Stomach smooth muscle (tissue), 2 donors: ENCODE data around the gene TMEM47.

Source experiments
- H3K27ac ChIP-seq: one replicate; pipeline ENCODE4 v1.7.0; 2013; ENCODE audit warnings: mild to moderate bottlenecking, low read length, inconsistent platforms
- H3K27me3 ChIP-seq, 2 donors: one replicate each; pipeline ENCODE4 v1.7.0; 2013; ENCODE audit warnings: low read length in 2 of 2; ENCODE audit not compliant: insufficient read depth in 2 of 2, control insufficient read depth in 1 of 2
- H3K36me3 ChIP-seq, 2 donors: one replicate each; pipeline ENCODE4 v1.7.0; 2013; ENCODE audit warnings: low read length in 2 of 2; ENCODE audit not compliant: control insufficient read depth in 2 of 2, insufficient read depth in 2 of 2
- H3K4me1 ChIP-seq: one replicate; pipeline ENCODE4 v1.7.0; 2013; ENCODE audit warnings: low read length; ENCODE audit not compliant: control insufficient read depth, insufficient read depth
- H3K4me3 ChIP-seq, 2 donors: one replicate each; pipeline ENCODE4 v1.7.0; 2013; ENCODE audit warnings: low read length in 2 of 2
- H3K9ac ChIP-seq, 2 donors: one replicate each; pipeline ENCODE4 v1.7.0; 2013; ENCODE audit warnings: low read length in 2 of 2, mild to moderate bottlenecking in 1 of 2
- H3K9me3 ChIP-seq, 2 donors: one replicate each; pipeline ENCODE4 v1.7.0; 2013; ENCODE audit warnings: low read length in 2 of 2; ENCODE audit not compliant: control insufficient read depth in 2 of 2
- donor health status: healthy.
- donor health status: Pancreatic carcinoma.

The TMEM47 gene

DNA sequence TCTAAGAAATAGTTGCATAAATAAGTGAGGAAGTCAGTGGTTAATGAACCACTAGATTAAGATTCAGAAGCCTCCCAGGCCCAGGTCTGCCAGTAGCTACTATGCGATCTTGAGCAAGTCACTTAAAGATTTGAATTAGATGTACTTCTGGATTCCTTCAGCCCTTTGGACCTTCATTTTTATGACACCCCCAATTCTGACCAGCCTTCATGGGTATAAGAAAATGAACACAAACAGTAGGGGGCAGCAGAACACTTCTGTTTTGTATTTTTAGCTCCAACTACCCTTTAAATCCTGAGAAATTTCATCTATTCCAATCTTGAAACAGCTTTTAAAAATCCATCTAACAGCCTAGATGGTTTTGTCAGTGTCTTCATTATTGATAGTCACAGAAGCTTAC is 19.0 kb downstream of the TMEM47 start:
- Histone ChIP-seq H3K4me1 (no peaks in the 10 kb centered on the region), H3K27me3 (no peaks in the 10 kb centered on the region), H3K9me3 (no peaks in the 10 kb centered on the region), H3K4me3 (no peak overlapping the region), H3K36me3 (no peaks in the 10 kb centered on the region), H3K9ac (no peak overlapping the region), H3K27ac (no peak overlapping the region)

DNA sequence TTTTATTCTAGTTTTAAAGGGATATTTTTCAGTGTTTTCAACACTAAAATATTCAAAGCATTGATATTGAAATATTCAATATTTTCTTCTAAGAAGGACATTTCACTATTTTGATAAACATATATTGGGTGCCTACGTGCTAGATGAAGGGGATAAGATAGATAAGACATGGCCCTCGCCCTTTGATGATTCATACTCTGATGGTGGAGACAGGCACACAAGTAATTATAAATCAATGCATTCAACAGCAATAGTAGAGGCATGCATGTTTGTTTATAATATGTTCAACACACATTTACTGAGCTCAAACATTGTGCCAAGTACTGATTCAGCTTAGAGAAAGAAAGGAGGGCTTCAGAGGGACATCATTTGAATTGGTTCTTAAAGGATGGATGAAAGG is 22.7 kb downstream of the TMEM47 start:
- H3K4me3 ChIP-seq: no peak overlapping the region
- no peak overlapping the region for H3K27ac ChIP-seq
- no peaks in the 10 kb centered on the region for H3K36me3 ChIP-seq
- H3K27me3 ChIP-seq: peaks cover 0 to 4% of the 10 kb centered on the region in 2 donors
- H3K4me1 ChIP-seq: no peaks in the 10 kb centered on the region
- H3K9ac ChIP-seq: no peak overlapping the region
- H3K9me3 ChIP-seq: no peaks in the 10 kb centered on the region

DNA sequence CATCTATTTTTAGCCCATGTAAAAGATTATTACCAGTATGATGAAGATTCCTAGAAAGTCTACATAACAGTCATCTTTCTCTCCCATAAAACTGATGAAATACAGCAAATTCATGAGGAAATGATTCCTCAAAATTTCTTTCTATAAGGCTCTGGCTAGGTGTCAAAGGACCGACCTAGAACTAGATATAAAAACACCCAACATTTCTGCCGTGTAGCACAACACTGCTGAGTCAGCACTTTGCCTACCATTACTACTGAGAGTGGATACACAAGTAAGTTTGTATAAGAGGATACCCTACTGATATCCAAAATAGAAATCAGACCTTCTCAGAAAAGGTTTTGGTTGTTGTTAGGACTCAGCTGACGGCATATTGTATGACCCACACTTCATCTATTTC is 24.7 kb downstream of the TMEM47 start:
- Histone ChIP-seq H3K9me3 (no peaks in the 10 kb centered on the region), H3K4me3 (no peak overlapping the region), H3K27ac (no peak overlapping the region), H3K36me3 (no peaks in the 10 kb centered on the region), H3K9ac (no peak overlapping the region), H3K4me1 (no peaks in the 10 kb centered on the region), H3K27me3 (peaks cover 0 to 4% of the 10 kb centered on the region in 2 donors)

DNA sequence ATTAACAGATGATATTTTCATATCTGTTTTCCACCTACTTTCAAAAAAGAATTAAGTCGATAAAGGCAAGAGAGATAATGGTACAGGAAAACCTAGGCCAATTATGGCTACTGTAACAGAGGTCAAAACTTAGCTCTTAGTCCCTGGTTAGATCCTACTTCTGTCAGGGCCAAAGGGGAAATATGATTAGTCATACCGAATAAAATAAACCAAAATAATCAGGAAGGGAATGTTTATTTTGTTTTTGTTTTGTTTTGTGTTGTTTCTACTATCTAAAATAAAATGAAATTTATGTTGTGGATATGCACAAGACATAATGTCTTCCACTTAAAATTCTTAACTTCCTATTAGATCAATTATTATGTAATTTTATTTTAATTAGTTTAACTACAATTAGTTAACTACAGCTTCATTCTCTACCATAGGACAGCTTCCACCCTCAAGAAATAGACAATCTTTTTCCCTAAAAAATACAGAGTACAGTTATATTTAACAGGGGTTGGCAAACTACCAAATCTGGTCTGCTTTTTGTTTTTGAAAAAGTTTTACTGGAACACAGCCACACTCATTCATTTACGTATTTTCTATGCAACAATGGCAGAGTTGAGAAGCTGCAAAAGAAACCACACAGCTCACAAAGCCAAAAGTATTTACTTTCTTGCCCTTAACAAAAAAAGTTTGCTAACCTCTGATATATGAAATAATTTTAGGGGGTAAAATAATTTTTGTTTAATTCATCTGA is 25.4 kb downstream of the TMEM47 start:
- no peak overlapping the region for H3K9ac ChIP-seq
- H3K4me1 ChIP-seq: no peaks in the 10 kb centered on the region
- no peak overlapping the region for H3K27ac ChIP-seq
- no peak overlapping the region for H3K4me3 ChIP-seq
- H3K27me3 ChIP-seq: peaks cover 0 to 4% of the 10 kb centered on the region in 2 donors
- no peaks in the 10 kb centered on the region for H3K36me3 ChIP-seq
- H3K9me3 ChIP-seq: no peaks in the 10 kb centered on the region

DNA sequence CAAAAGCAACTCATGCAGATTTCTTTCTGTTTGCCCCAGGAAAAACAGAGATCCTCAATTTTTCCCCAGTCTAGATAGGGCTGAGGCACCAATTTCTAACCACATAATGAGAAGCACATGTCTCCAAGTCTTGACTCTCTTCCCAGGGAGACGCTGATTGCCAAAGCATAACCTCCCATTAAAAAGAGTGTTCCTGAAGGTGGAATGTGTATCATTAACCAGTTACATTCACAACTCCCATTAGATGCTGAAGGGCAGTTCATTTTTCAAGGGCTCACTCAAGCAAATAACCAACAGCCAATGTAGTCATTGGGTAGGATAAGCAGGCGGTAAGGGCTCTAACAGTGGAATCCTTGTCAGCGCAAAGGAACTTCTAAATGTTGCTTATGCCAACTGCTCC is 27.5 kb downstream of the TMEM47 start:
- Histone ChIP-seq H3K4me3 (no peak overlapping the region), H3K27ac (no peak overlapping the region), H3K9ac (no peak overlapping the region), H3K9me3 (no peaks in the 10 kb centered on the region), H3K36me3 (no peaks in the 10 kb centered on the region), H3K4me1 (no peaks in the 10 kb centered on the region), H3K27me3 (peaks cover 0 to 4% of the 10 kb centered on the region in 2 donors)

DNA sequence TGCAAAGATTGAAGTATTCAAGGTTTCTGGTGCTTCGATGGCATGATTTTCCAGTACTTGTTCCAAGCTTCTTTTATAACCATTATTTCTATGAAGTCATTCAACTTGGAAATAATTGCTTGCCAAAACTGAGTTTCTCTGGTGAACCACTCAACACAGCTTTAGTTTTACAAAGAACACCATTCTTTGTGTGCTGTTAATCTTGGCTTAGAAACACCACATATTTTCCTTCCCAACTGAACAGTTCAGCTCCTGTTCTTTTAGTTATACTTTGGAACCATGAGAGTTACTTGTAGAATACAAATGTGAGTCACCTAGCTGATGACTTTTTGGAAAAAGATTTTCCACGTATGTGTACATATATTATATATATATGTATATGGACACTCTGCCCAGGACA is 32.7 kb downstream of the TMEM47 start:
- peaks cover 0 to under 1% of the 10 kb centered on the region in 2 donors for H3K27me3 ChIP-seq
- H3K36me3 ChIP-seq: no peaks in the 10 kb centered on the region
- no peak overlapping the region for H3K9ac ChIP-seq
- no peaks in the 10 kb centered on the region for H3K9me3 ChIP-seq
- H3K27ac ChIP-seq: no peak overlapping the region
- H3K4me3 ChIP-seq: no peak overlapping the region
- H3K4me1 ChIP-seq: no peaks in the 10 kb centered on the region

DNA sequence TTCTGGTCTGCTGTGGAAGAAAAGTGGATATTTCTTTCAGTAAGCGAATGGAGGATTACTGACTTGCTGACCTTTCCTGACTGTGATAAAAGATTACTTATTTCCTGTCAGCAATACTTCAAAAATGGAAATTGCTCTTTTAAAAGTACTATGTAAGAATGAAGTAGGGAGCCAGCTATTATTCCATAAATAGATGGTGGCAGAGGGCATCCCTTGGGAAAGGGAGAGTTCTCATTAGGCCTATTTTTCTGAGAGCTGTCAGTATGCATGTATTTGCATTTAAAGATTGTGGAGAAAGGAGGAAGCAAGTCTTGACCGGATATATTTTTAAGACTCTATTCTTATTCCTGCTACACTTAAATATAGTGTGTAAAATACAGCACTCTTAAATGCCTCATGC is 37.2 kb downstream of the TMEM47 start:
- Histone ChIP-seq H3K36me3 (no peaks in the 10 kb centered on the region), H3K4me3 (no peak overlapping the region), H3K9ac (no peak overlapping the region), H3K27me3 (no peaks in the 10 kb centered on the region), H3K4me1 (no peaks in the 10 kb centered on the region), H3K27ac (no peak overlapping the region), H3K9me3 (no peaks in the 10 kb centered on the region)

DNA sequence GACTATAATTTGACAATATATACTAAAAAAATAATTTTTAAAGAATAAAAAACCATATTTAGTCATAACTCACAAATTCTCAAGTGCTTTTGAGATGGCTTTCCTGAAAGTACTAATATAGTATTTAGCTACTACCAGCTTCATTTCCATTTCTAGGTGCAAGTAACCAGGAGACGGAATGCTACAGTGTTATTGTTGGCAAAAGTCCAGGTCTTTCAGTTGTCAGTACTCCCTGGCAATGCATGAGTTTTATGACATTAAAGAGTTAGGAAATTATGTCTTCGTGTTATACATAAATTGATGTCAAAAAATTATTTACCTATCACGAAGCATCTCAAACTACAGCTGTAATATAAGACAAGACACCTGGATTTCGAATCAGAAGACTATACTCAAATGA is 45.0 kb downstream of the TMEM47 start:
- Histone ChIP-seq H3K27me3 (no peaks in the 10 kb centered on the region), H3K4me3 (no peak overlapping the region), H3K9ac (no peak overlapping the region), H3K9me3 (no peaks in the 10 kb centered on the region), H3K36me3 (no peaks in the 10 kb centered on the region), H3K4me1 (no peaks in the 10 kb centered on the region), H3K27ac (no peak overlapping the region)

DNA sequence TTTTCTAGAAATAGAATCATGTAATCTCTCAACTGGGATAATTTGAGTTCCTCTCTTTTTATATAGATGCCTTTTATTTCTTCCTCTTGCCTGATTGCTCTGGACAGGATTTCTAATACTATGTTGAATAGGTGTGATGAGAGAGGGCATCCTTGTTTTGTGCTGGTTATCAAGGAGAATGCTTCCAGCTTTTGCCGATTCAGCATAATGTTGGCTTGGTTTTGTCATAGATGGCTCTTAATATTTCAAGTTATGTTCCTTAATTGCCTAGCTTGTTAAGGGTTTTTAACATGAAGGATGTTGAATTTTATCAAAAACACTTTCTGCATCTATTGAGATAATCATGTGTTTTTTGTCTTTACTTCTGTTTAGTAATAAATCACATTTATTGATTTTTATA is 58.7 kb downstream of the TMEM47 start:
- no peak overlapping the region for H3K27ac ChIP-seq
- H3K4me3 ChIP-seq: no peak overlapping the region
- H3K27me3 ChIP-seq: peaks cover 0 to 3% of the 10 kb centered on the region in 2 donors
- no peaks in the 10 kb centered on the region for H3K9me3 ChIP-seq
- no peaks in the 10 kb centered on the region for H3K4me1 ChIP-seq
- H3K9ac ChIP-seq: no peak overlapping the region
- H3K36me3 ChIP-seq: no peaks in the 10 kb centered on the region

DNA sequence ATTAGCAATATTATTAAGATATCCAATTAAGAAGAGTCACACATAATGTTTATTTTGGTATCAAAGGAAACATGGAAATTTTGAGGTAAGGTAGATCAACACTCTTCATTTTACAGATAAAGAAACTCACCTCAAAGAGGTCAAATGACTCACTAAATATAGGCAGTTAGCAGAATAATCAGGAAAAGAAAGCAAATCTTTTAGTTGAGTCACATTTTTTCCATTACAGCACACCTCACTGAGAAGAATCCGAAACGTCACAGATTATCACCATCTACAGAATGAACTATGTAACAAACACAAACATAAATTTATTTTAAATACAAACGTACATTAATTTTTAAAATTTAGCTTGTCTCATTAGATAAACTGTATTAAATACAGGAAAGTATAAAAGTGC is 70.1 kb downstream of the TMEM47 start:
- no peaks in the 10 kb centered on the region for H3K4me1 ChIP-seq
- no peaks in the 10 kb centered on the region for H3K36me3 ChIP-seq
- no peaks in the 10 kb centered on the region for H3K9me3 ChIP-seq
- H3K27me3 ChIP-seq: no peaks in the 10 kb centered on the region
- no peak overlapping the region for H3K27ac ChIP-seq
- no peak overlapping the region for H3K4me3 ChIP-seq
- no peak overlapping the region for H3K9ac ChIP-seq

DNA sequence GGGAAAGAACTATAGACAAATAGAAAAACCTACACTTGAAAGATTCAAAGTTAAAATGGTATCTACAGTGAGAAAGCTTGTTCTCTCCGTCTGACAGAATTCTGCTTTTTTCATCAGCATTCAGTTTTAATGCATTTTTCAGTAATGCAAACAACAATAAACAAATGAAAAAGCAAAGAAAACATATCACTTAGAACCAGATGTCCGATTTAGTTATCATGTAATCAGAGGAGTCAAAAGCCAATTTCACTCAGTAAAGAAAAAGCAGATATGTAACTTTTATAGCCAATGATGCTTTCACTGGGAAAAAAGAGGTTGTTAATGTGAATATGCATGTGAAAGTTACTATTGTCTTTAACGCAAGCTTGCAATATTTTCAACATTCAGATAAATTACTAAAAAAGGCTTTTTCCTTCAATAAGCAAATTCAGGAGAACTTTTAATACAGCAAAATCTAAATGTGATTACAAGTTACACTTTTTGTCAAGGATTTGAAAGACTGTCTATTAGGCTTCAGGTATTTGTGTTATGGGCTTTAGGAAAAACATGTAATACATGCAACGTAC is 70.7 kb downstream of the TMEM47 start:
- Histone ChIP-seq H3K4me1 (no peaks in the 10 kb centered on the region), H3K27ac (no peak overlapping the region), H3K36me3 (no peaks in the 10 kb centered on the region), H3K9ac (no peak overlapping the region), H3K4me3 (no peak overlapping the region), H3K9me3 (no peaks in the 10 kb centered on the region), H3K27me3 (no peaks in the 10 kb centered on the region)
